ENCODE data around the gene ACSF2.

DNA sequence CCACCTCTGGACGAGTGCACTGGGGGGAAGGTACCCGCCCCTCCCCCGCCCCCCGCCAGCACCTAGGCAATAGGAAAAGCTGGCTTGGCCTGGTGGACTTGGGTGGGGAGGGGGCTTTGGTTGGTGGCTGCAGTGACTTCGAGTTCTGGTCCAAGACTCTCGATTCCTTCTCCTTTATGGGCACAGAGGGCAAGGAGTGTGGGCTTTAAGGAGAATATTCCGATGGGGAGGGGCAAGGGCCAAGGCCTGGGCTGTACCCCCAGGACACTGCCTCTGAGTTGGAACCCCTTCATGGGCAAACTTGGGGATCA, 409 bp downstream of the ACSF2 start:
- TF ChIP-seq, protein P1, sequence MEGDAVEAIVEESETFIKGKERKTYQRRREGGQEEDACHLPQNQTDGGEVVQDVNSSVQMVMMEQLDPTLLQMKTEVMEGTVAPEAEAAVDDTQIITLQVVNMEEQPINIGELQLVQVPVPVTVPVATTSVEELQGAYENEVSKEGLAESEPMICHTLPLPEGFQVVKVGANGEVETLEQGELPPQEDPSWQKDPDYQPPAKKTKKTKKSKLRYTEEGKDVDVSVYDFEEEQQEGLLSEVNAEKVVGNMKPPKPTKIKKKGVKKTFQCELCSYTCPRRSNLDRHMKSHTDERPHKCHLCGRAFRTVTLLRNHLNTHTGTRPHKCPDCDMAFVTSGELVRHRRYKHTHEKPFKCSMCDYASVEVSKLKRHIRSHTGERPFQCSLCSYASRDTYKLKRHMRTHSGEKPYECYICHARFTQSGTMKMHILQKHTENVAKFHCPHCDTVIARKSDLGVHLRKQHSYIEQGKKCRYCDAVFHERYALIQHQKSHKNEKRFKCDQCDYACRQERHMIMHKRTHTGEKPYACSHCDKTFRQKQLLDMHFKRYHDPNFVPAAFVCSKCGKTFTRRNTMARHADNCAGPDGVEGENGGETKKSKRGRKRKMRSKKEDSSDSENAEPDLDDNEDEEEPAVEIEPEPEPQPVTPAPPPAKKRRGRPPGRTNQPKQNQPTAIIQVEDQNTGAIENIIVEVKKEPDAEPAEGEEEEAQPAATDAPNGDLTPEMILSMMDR (IDR thresholded peaks at IDR 0.05; ENCODE audit: poor library complexity): no peak
- TF ChIP-seq EZH2 (IDR thresholded peaks at IDR 0.05; ENCODE audit: borderline replicate concordance): no peak
